Effector CD4-positive, alpha-beta T cell (primary cell): ENCODE measurements around the gene STAT2.
A peak's percentile ranks its signal among the peaks of the same experiment; 100 is the strongest.
"Not testable (repeated sequence)": the region's sequence is repeated elsewhere in the genome, so short reads cannot be mapped to it uniquely, and the experiment has no call there.

Experiments
- DNase-seq: peaks from one replicate; pipeline ENCODE4 v3.0.0-alpha.2; 2020

Gene STAT2

DNA sequence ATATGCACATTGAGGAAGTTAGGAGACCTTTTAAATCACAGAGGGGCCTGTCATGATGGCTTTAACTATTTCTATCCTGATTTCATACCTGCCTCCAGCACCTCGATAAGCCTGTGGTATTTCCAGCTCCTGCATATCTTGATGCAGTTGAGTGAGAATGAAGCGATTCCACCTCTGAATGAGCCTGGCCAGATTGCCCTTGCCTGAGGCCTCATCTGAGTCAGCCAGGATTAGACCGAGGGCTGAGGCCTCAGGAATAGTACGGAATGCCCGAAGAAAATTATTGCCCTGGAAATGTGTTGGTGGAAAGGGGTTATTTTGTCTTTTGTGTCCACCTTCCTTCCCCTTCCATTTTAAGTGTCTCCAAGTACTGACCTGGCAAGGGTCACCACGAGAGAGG is 35.7 kb downstream of the STAT2 start:
- no peak for DNase-seq

DNA sequence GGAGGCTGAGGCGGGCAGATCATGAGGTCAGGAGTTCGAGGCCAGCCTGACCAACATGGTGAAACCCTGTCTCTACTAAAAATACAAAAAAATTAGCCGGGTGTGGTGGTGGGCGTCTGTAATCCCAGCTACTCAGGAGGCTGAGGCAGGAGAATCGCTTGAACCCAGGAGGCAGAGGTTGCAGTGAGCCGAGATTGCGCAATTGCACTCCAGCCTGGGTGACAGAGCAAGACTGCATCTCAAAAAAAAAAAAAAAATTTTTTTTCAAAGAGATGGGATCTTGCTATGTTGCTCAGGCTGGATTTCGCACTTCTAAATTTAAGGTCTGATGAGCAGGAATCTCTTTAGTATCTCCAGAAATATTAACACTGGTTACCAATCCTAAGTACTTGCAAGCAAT is 38.3 kb downstream of the STAT2 start:
- not testable (repeated sequence) for DNase-seq

DNA sequence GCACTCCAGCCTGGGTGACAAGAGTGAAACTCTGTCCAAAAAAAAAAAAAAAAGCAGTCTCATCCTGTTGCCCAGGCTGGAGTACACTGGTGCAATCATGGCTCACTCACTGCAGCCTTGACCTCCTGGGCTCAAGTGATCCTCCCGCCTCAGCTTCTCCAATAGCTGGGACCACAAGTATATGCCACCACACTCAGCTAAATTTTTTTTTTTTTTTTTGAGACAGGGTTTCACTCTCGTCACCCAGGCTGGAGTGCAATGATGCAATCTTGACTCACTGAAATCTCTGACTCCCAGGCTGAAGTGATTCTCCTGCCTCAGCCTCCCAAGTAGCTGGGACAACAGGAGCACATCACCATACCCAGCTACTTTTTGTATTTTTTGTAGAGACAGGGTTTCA is 38.9 kb downstream of the STAT2 start:
- no peak for DNase-seq

DNA sequence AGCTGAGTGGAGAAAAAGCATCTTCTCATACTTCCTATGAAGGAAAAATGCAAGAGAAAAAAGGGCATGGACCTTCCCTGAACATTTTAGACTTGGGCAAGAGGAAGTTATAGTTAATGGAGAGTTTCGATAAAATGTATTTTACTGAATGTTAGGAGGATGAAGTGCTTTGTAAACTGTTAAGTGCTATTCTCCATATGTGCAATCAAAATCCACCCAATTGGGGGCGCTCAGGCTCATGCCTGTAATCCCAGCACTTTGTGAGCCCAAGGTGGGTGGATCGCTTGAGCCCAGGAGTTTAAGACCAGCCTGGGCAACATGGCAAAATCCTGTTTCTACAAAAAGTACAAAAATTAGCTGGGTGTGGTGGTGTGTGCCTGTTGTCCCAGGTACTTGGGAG is 42.2 kb downstream of the STAT2 start:
- no peak for DNase-seq

DNA sequence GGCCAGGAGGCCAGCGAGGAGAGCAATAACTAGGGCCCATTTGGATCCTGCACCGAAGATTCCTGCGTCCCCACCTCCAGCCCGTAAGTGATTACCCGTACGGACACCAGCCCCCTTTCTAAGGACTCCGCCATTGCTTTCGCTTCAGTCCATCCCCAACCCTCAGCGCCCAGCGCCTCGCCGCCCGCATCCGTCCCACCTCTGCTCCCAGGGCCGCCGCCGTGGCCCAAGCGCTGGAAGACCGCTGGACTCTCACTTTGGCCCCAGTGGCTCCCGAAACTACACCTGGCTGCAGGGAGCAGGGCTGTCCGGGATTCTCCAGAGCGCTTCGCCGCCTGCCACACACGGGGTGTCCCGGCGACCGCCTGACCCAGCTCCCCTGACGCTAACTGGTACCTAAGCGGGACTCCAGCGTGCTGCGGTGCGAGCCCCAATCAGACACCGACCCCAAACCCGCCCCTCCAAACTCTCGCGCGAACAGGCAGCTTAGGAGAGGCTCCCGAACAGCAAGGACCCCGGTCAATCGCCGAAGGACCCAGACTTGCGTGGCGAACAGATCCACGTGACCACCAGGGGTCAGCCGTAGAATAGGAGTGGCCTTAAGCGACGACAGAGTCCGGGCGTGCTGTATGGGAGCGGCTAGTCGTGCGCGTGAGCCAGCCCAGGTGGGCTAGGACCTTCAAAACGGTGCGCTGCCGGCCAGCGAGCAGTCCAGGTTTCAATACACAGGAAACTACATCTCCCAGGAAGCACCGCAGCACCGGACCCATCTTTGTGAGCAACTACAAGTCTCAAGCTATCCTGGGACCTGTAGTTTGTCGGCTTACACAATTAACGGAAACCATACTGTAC is 44.1 kb downstream of the STAT2 start, which contains the start of gene CNPY2:
Gene CNPY2 (minus strand): TSS at position 367 of the 852 bp plus-strand sequence. CDS start 771 bp downstream, outside the sequence.
- peak; percentile 94 for DNase-seq

DNA sequence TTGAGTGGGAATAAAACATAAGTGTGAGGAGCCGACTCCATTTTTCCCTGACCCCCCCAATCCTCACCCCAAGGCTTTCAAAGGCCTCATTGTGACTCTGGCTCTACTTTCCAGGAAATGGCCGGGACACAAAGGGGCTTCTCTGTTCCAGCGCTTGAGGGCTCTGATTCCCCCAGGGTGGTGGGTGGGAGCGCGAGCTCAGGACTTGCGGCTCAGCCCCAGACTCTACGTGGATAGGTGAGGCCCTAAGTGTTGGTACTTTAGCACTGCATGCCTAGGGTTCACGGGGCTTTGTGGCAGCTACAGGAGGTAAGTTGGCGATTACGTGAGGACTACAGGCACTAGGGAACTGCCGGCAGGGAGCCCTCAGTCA is 44.7 kb downstream of the STAT2 start:
- no peak for DNase-seq

DNA sequence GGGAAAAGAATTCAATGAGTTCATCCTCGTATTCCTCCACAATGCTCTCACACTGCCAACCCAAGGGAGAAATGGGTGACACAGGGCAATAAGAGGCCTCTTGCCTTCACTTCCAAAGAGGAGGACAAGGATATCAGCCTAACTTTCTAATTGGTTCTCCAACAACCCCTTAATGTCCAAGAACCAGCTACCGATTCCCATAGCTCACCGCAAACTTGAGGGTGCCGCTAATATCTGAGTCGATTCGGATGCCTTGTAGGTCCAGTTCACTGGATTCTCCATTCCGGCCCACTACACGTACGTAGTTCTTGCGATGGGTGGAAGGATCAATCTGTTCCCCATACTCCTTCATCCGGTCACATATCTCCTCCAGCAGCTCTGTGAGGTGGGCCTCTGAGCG is 48.9 kb downstream of the STAT2 start:
- no peak for DNase-seq

DNA sequence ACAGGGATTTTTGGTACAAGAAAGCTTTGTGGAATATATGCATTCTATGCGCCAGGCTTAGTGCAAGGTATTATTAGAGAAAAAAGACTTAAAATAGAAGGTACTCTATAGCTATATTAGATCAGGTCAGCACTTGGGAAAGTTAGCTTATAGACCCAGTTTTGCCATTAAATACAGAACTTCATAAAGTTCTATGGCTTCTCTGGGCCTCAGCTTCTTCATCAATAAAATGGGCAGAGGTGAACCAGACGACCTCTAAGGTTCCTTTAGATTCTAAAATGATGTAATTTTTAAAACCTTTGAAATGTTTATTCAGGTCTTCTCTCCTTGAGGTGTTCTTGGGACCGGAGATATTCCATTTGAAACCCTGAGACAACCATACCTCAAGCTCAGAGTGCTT is 51.2 kb downstream of the STAT2 start:
- no peak for DNase-seq

DNA sequence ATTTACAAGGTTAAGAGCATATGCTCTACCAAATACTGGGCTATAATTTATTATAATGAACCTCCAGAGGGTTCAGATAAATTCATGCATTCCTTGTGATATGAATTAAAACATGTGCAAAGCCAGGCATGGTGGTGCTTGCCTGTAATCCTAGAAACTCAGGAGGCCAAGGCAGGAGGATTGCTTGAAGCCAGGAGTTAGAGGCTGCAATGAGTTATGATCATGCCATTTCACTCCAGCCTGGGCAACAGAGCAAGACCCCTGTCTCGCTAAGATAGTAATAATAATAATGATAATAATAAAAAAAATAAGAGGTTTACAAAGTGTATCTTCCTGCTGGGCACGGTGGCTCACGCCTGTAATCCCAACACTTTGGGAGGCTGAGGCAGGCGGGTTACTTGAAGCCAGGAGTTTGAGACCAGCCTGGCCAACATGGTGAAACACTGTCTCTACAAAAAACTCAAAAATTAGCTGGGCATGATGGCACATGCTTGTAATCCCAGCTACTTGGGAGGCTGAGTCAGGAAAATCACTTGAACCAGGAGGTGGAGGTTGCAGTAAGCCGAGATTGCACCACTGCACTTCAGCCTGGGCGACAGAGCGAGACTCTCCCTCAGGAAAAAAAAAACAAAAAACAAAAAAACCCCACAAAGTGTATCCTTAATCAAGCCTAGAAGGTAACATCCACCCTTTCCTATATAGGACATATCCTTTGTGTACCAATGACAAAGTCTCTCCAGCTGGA is 52.5 kb downstream of the STAT2 start:
- DNase-seq: no peak

DNA sequence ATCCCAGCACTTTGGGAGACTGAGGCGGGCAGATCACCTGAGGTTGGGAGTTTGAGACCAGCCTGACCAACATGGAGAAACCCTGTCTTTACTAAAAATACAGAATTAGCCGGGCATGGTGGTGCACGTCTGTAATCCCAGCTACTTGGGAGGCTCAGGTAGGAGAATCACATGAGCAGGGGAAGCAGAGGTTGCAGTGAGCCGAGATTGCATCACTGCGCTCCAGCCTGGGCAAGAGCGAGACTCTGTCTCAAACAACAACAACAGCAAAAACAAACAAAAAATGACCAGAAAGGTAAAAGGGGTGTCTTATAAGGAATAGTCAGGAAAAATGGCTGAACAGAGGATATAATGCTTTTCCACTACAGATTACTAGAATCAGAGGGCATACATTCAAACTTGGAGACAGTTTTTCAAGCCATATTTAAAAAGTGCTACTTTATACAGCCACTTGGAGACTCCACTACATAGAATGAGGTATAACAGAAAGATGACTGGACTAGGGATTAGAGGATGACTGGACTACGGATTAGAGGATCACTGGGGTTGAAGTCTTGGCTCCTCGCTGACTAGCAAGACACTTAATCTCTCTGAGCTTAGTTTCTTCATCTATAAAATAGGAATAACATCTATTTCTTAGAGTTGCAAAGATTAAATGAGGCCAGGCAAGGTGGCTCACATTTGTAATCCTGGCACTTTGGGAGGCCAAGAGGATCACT is 54.9 kb downstream of the STAT2 start:
- no peak for DNase-seq

DNA sequence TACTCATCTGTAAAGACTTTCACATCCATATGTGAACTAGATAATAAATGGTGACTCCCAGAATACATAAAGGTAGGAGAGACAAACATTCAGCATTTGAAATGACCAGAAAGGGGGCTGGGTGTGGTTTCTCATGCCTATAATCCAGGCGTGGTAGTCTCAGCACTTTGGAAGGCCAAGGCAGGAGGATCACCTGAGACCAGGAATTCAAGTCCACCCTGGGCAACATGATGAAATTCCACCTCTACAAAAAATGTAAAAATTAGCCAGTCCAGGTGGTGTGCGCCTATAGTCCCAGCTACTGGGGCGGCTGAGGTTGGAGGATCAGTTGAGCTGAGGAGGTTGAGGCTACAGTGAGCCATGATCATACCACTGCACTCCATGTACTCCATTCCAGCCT is 55.6 kb downstream of the STAT2 start:
- DNase-seq: no peak

DNA sequence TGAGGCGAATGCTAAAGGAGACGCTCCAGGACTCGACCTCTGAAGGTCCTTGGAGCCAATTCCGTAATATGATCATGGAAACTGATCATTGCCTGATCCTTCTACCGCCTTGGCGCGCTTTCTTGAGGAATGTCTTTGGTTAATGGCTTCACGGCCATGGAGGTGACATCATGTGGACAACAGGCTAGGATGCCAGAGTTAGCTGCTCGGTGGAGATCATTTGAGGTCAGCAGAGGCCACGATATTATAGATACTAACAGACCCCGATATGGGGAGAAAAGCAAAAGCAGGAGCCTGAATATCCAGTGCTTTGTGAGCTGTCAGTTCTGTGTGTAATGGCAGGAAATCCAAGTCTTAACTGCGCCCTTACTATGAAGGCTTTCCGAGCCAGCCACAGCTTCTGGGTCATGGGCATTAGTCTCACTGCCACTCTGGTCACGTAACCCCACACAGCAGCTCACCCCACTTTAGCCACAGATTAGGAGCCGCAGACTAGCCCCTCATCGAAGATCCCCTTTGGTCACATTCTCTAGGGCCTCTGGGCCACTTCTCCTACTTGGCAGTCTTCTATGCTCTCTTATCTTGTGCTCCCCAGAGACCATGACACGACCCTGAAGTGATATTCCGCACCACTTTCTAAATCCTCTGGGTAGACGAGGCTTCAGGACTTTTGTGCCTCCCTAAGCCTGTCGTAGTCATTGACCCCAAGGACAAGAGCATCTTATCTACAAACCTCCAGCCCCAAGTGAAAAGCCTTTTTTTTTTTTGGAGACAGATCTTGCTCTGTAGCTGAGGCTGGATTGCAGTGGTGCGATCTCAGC is 59.1 kb downstream of the STAT2 start:
- DNase-seq: no peak

DNA sequence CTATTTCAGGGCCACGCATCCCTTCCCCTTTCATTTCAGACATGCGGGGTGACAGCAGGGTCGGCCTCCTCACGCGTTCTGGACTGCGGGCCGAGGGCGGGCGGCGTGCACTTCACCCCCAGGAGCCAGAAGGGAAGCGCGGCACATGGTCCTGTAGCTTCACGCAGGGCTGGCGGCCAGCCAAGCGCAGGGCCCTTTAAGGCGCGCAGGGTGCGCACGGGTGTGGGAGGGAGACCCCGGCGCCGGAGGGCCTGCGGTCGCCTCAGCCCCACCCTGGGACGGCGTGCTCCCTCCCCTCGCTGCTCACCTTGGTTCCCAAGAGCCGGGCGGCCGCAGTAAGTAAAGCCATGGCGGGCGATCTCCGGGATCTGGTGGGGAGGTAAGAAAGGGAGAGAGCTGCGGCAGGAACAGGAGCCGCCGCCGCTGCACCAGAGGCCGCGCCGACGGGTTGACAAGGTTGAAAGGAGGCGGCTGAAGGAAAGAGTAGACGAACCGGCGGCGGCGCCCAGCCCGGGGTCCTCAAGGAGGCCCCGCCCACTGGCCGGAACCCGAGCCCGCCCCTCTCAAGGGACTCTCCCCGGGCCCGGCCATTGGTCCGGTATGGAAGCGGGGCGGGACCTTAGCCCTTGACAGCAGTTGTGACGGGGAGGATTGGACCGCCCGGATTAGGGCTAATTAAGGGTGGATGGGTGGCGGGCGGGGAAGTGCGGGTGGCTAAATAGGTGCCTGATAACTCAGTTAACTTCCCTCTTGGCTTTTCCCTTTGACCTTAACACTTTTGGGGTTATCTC is 59.9 kb downstream of the STAT2 start, which contains the start of gene CS:
Gene CS (minus strand): TSS at position 478 of the 791 bp plus-strand sequence. CDS start 129 bp downstream, at position 349.
- peak; percentile 99 for DNase-seq

DNA sequence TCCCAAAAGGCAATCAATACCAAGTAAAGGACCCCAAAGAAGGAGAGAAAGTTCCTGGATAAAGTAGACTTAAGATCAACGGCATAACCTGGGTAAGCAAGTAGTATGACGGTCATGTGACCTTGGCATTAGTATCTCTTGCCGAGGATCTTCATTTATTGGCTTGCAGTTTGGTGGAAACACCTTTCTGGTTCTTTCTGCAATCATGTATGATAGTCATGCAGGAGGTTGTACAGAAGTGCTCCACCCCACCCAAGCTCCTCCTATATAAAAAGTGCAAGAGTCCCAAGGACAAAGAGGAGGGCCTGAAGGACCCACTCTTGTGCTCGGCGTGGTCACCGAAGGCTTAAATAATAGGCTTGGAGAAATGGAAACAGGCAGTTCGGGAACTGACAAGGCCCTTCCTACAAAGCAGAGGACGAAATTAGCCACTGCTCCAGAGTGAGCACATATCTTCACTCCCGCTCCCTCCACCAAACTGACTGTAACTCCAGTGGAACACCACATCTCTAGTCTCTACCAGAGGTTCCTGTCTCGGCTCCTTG is 60.5 kb downstream of the STAT2 start:
- no peak for DNase-seq

DNA sequence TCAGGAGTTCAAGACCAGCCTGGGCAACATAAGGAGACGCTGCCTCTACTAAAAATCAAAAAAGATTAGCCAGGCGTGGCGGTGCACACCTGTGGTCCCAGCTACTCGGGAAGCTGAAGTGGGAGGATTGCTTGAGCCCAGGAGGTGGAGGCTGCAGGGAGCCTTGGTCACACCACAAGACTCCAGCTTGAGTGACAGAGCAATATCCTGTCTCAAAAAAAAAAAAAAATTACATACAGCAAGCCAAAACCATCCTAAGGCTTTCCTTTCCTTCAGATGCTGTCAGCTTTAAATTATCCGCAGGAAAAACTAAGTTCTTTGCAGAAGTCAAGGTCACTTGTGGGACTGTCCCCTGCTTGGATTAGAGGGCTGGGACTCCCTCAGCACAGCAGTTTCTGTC is 61.1 kb downstream of the STAT2 start:
- DNase-seq: no peak

DNA sequence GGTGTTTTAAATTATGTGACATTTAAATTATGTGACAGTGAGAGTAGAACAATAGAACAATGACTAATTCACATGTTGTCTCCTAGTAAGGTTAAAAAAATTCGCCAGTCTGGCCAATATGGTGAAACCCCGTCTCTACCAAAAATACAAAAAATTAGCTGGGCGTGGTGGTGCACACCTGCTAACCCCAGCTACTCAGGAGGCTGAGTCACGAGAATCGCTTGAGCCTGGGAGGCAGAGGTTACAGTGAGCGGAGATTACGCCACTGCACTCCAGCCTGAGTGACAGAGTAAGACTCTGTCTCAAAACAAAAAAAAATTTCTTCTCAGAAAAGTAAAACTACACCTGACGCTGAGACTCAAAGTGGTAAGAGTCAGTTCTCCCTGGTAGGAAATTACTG is 62.5 kb downstream of the STAT2 start:
- no peak for DNase-seq

DNA sequence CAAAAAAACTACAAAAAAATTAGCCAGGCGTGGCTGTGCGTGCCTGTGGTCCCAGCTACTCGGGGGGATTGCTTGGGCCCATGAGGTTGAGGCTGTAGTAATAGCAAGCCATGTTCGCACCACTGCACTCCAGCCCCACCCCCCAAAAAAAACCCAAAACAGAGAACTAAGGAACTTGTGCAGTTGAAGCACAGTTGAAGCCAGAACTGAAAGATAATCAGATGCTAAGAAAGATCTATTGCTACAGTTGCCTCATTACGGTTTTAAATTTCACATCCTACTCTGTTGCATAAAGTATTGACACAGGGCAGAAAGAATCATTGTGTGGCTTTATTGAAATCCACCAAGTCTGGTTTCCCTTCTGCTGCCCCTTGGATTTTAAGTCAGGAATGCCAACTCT is 63.6 kb downstream of the STAT2 start:
- no peak for DNase-seq

DNA sequence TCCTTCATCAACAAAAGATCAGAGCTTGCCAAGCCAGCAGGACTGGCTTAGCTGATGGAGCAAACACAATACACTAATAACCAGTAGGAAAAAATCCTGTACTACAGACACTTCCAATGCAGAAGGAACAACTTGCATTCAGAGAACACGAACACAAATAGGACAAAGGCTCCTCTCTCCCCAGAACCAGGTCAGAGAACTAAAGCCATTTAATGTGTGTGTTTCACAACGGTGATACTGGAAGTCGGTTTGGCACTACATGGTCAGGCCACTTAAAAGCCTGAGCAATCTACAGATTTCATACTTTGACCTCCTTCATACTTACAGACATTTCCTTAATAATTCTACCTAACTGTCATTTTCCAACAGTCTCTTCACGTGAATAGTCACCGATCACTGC is 66.1 kb downstream of the STAT2 start:
- DNase-seq: no peak
